ENCODE data around the gene UBAP1. TPM values are rescaled to one million over a fixed set of nuclear protein-coding genes. Genes with fewer than 3 reads are reported as not detected.

Gene UBAP1
- total and polyA plus RNA-seq, 2 of the 4 experiments (the other 2 are of a cell fraction) = 30.6 to 37.0 TPM

DNA sequence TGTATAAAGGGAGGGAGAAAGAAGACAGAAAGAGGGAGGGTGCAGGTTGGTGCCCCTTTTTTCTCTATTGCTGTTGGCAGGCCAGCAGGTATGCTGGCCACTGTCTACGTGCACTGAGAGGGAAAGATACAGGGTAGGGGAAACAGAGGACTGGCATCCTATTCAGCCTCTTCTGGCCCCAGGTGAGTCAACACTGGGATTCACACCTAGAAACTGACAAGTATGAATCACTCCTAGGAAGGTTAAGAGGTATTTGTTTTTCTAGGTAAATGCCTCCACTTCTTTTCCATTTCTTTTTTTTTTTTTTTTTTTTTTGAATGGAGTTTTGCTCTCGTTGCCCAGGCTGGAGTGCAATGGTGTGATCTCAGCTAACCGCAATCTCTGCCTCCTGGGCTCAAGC is 2.8 kb upstream of the UBAP1 start:
- H3K9me3 ChIP-seq (ENCODE audit: control insufficient read depth, insufficient read depth, low read length) = no peaks in the 10 kb centered on the region
- no peaks in the 10 kb centered on the region for H3K36me3 ChIP-seq (ENCODE audit: control insufficient read depth, insufficient read depth, low read length)
- H3K27me3 ChIP-seq (ENCODE audit: control insufficient read depth, insufficient read depth, low read length) = no peaks in the 10 kb centered on the region
- H2BK15ac ChIP-seq (ENCODE audit: low read depth, low read length) = no peak overlapping the region
- H3K4me3 ChIP-seq (ENCODE audit: insufficient read depth, low read depth, low read length) = no peak overlapping the region
- H4K91ac ChIP-seq (ENCODE audit: insufficient read depth, low read depth, low read length) = no peak overlapping the region
- no peak overlapping the region for H3K9ac ChIP-seq (ENCODE audit: low read depth, low read length)
- DNase-seq (no peak), ATAC-seq (ENCODE audit: low read depth) (no peak)
- no peaks in the 10 kb centered on the region for H3K9me1 ChIP-seq (ENCODE audit: insufficient read depth, low read length)
- BruUV-seq (replicated peaks) = no TSS peak
- no peak overlapping the region for H2BK5ac ChIP-seq (ENCODE audit: low read depth, low read length, poor library complexity, severe bottlenecking)
- H3K56ac ChIP-seq (ENCODE audit: extremely low read depth, insufficient read depth, low read length) = no peak overlapping the region
- H3K14ac ChIP-seq (replicated peaks; ENCODE audit: low read depth, low read length) = no peak overlapping the region
- no peak overlapping the region for H3K4me2 ChIP-seq (ENCODE audit: low read depth, low read length)
- dilution Hi-C loops (cut with HindIII; ENCODE audit: low sequenced_read_pairs, unreplicated experiment) (no loop called here), in situ Hi-C loops (cut with MboI; ENCODE audit: low sequenced_read_pairs) (no loop called here), intact Hi-C loops (cut with micrococcal nuclease) (no loop called here)
- H3K27ac ChIP-seq (ENCODE audit: insufficient read depth, low read length) = no peak overlapping the region
- no peak overlapping the region for H4K5ac ChIP-seq (ENCODE audit: low read depth, low read length)
- no peak overlapping the region for H4K8ac ChIP-seq (ENCODE audit: low read depth in 2 of 2, low read length in 2 of 2)
- H3K18ac ChIP-seq (ENCODE audit: low read depth, low read length) = no peak overlapping the region
- no peak overlapping the region for H2AK9ac ChIP-seq (replicated peaks; ENCODE audit: low read depth, low read length, poor library complexity)
- H3K4me1 ChIP-seq (ENCODE audit: control insufficient read depth, insufficient read depth, low read length) = no peaks in the 10 kb centered on the region
- no peak overlapping the region for H2BK120ac ChIP-seq (ENCODE audit: low read depth, low read length)
- no peak overlapping the region for H2AK5ac ChIP-seq (ENCODE audit: low read depth, low read length)
- no CpG with 5 or more reads among the region's 3 CpGs for WGBS, 2 experiments (ENCODE audit: extremely low coverage in 2 of 2, insufficient read length in 1 of 2)
- no peak for TF ChIP-seq MAZ (IDR thresholded peaks at IDR 0.05; ENCODE audit: borderline replicate concordance, low read depth, low read length)
- H3K79me1 ChIP-seq (ENCODE audit: low read depth in 1 of 2, low read length in 2 of 2) = peaks cover 3 to 12% of the 10 kb centered on the region in 2 experiments
- no peak overlapping the region for H3K4ac ChIP-seq (ENCODE audit: low read depth, low read length)
- H2BK20ac ChIP-seq (ENCODE audit: low read depth, low read length) = no peak overlapping the region
- H2AFZ ChIP-seq (replicated peaks; ENCODE audit: low read length, poor library complexity) = no peak overlapping the region
- POLR2A ChIA-PET (ENCODE audit: unreplicated experiment) = no interaction called here
- CTCF ChIA-PET = no interaction called here
- H3K23ac ChIP-seq (ENCODE audit: low read depth, low read length) = no peak overlapping the region
- H4K20me1 ChIP-seq (ENCODE audit: insufficient read depth, low read length) = 0 out of 2 replicates have a peak, but pooled peaks cover 2% of the 10 kb centered on the region

Measured in IMR-90 (cell line).